NCI-H510A (cell line): ENCODE measurements around the gene NKX6-2.
"Not testable (repeated sequence)": the region's sequence is repeated elsewhere in the genome, so short reads cannot be mapped to it uniquely, and the experiment has no call there.

Source experiments
- DNase-seq: peaks from one replicate; lab custom pipeline; 2025; lab: John Stamatoyannopoulos, UW

NKX6-2 gene

GRCh38 chr10:132755166-132755711, 30.7 kb downstream of the NKX6-2 start:
- DNase-seq: no peak

- no peak for DNase-seq
Measured at GRCh38 chr10:132754071-132754470, 31.9 kb downstream of the NKX6-2 start.

- DNase-seq: no peak
Measured at GRCh38 chr10:132753596-132753995, 32.4 kb downstream of the NKX6-2 start.

- no peak for DNase-seq
Measured at GRCh38 chr10:132752961-132753360, 33.0 kb downstream of the NKX6-2 start.

GRCh38 chr10:132752378-132752777, 33.6 kb downstream of the NKX6-2 start:
- no peak for DNase-seq

GRCh38 chr10:132750936-132751335, 35.0 kb downstream of the NKX6-2 start:
- DNase-seq: no peak

GRCh38 chr10:132749371-132749795, 36.6 kb downstream of the NKX6-2 start:
- no peak for DNase-seq

- no peak for DNase-seq
Measured at GRCh38 chr10:132748545-132749370, 37.2 kb downstream of the NKX6-2 start.

GRCh38 chr10:132748135-132748534, 37.8 kb downstream of the NKX6-2 start:
- DNase-seq: no peak

GRCh38 chr10:132746801-132747625, 38.9 kb downstream of the NKX6-2 start:
- no peak for DNase-seq

- DNase-seq: no peak
Measured at GRCh38 chr10:132746386-132746785, 39.6 kb downstream of the NKX6-2 start.

- no peak for DNase-seq
Measured at GRCh38 chr10:132745971-132746370, 40.0 kb downstream of the NKX6-2 start.

GRCh38 chr10:132745511-132745910, 40.4 kb downstream of the NKX6-2 start:
- no peak for DNase-seq

GRCh38 chr10:132744839-132745238, 41.1 kb downstream of the NKX6-2 start:
- DNase-seq: no peak

GRCh38 chr10:132743925-132744490, 41.9 kb downstream of the NKX6-2 start:
- no peak for DNase-seq

GRCh38 chr10:132743196-132743924, 42.6 kb downstream of the NKX6-2 start:
- not testable (repeated sequence) for DNase-seq

GRCh38 chr10:132742837-132743194, 43.1 kb downstream of the NKX6-2 start:
- no peak for DNase-seq

GRCh38 chr10:132742167-132742836, 43.6 kb downstream of the NKX6-2 start:
- no peak for DNase-seq

- no peak for DNase-seq
Measured at GRCh38 chr10:132740588-132740987, 45.4 kb downstream of the NKX6-2 start.

GRCh38 chr10:132739225-132739613, 46.7 kb downstream of the NKX6-2 start:
- DNase-seq: no peak
